ENCODE data around the gene SLC34A1. TPM values are rescaled to one million over a fixed set of nuclear protein-coding genes. Genes with fewer than 3 reads are reported as not detected.

SLC34A1 gene
- total RNA-seq, 2 experiments from 2014 or later = not detected

- CTCF ChIA-PET = interaction anchor here (1.0 to 2.3 kb wide), 5 partner anchors 10 to 56 kb away, joined by 3 to 8 read pairs (median 6); no protein-coding TSS in a partner anchor
- Mint-ChIP-seq H3K9me3 (no peaks in the 10 kb centered on the region), H3K36me3 (ENCODE audit: low read depth) (peaks cover 3% of the 10 kb centered on the region), H3K4me1 (ENCODE audit: low read depth) (peaks cover 42% of the 10 kb centered on the region), H3K27me3 (ENCODE audit: low read depth) (no peaks in the 10 kb centered on the region), H3K4me3 (no peak overlapping the region), H3K27ac (no peak overlapping the region)
- intact Hi-C loops (cut with micrococcal nuclease) = no loop called here
- no peak for DNase-seq
Observed at GRCh38 chr5:177346820-177347219, 37.4 kb upstream of the SLC34A1 start.

DNA sequence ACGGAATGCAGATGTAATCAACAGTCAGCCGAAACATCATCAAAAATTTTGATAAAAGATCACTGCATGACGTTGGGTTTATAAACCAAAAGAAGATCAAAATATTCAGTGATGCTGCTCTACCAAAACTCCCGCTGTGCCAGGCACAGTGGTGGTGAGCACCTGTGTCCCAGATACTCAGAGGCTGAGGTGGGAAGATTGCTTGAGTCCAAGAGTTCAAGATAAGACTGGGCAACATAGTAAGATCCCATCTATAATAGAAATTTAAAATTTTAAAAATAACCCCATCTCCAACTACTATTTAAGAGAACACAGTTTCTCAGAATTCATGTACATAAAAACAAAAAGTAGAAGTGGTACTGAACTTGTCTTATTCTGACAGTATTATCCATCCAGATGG, 36.5 kb upstream of the SLC34A1 start:
- intact Hi-C loops (cut with micrococcal nuclease) = no loop called here
- H3K36me3 Mint-ChIP-seq (ENCODE audit: low read depth) = peaks cover 3% of the 10 kb centered on the region

DNA sequence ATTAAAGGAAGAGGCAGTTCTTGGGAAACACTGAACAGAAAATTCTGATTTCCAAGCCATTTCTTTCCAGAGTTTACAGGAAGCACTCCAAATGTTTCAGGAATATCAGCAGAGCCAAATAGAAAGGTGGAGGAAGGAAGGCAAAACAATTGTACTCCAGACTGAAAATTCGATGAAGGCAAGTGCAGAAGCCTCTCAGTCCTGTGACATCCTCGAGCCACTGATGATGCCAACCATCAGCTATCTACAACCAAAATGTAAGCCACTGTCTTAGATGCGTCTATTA, 34.9 kb upstream of the SLC34A1 start:
- H3K4me1 Mint-ChIP-seq (ENCODE audit: low read depth) = peaks cover 37% of the 10 kb centered on the region
- no peak overlapping the region for H3K27ac Mint-ChIP-seq
- DNase-seq = no peak
- H3K9me3 Mint-ChIP-seq = no peaks in the 10 kb centered on the region
- peak overlapping the region; percentile 95 for H3K4me3 Mint-ChIP-seq
- CTCF ChIA-PET = interaction anchor here (1.0 to 1.8 kb wide), 5 partner anchors 31 to 152 kb away, joined by 3 to 8 read pairs (median 7); no protein-coding TSS in a partner anchor
- H3K27me3 Mint-ChIP-seq (ENCODE audit: low read depth) = no peaks in the 10 kb centered on the region
- intact Hi-C loops (cut with micrococcal nuclease) = no loop called here
- peaks cover 2% of the 10 kb centered on the region for H3K36me3 Mint-ChIP-seq (ENCODE audit: low read depth)

More for the DNA sequence above, 36.5 kb upstream of the SLC34A1 start:
- CTCF ChIA-PET = interaction anchor here (1.6 to 2.3 kb wide), 3 partner anchors 11 to 55 kb away, joined by 3 to 8 read pairs (median 6); no protein-coding TSS in a partner anchor
- Mint-ChIP-seq H3K27me3 (ENCODE audit: low read depth) (no peaks in the 10 kb centered on the region), H3K4me1 (ENCODE audit: low read depth) (peaks cover 42% of the 10 kb centered on the region), H3K27ac (no peak overlapping the region), H3K9me3 (no peaks in the 10 kb centered on the region), H3K4me3 (no peak overlapping the region)
- DNase-seq = no peak

GRCh38 chr5:177349762-177350161, 34.5 kb upstream of the SLC34A1 start:
- H3K36me3 Mint-ChIP-seq (ENCODE audit: low read depth) = peaks cover 2% of the 10 kb centered on the region

DNA sequence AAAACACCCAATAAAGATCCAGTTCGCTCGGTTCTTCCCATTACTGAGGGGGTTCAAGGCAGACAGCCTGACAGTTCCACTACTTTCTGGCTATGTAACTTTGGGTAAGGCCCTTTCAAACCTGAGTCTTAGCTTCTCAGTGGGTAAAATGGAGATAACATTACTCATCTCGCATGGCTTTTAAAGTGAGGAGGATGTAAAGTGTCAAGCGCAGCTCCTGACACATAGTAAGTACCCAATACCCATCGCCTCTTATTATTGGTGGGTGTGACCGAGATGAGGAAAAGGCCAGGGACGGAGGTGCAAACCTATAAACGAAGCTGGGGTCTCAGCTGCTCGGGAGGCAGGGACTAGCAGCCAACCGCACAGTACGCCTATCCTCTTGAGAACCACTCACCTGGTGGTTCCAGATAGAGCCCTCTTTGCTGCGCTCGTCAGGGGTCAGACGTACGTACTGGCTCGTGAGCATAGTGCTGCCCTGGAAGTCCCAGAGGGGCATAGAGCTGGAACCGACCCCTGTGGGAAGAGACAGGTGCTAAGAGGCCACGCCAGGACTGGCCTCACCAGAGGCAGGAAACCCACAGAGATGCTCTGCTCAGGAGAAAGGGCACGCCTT, 33.4 kb upstream of the SLC34A1 start:
- CTCF ChIA-PET = interaction anchor here (0.6 to 1.9 kb wide), 12 partner anchors 10 to 151 kb away, joined by 3 to 8 read pairs (median 4); no protein-coding TSS in a partner anchor
- peaks cover 6% of the 10 kb centered on the region for H3K9me3 Mint-ChIP-seq
- intact Hi-C loops (cut with micrococcal nuclease) = loop anchor here (1.0 to 5.0 kb wide), 5 partner anchors 12 to 75 kb away; partner anchors contain the start of gene GRK6
- H3K4me1 Mint-ChIP-seq (ENCODE audit: low read depth) = peaks cover 40% of the 10 kb centered on the region
- H3K36me3 Mint-ChIP-seq (ENCODE audit: low read depth) = peaks cover 2% of the 10 kb centered on the region
- peak overlapping the region; percentile 95 for H3K4me3 Mint-ChIP-seq
- H3K27me3 Mint-ChIP-seq (ENCODE audit: low read depth) = no peaks in the 10 kb centered on the region
- DNase-seq = no peak
- H3K27ac Mint-ChIP-seq = peak overlapping the region; percentile 100

More at GRCh38 chr5:177349762-177350161, 34.5 kb upstream of the SLC34A1 start:
- intact Hi-C loops (cut with micrococcal nuclease) = loop anchor here (2.0 to 5.0 kb wide), 2 partner anchors 37 to 38 kb away; no protein-coding TSS in a partner anchor
- no peaks in the 10 kb centered on the region for H3K27me3 Mint-ChIP-seq (ENCODE audit: low read depth)
- peak overlapping the region; percentile 95 for H3K4me3 Mint-ChIP-seq
- DNase-seq = no peak
- CTCF ChIA-PET = interaction anchor here (1.0 to 1.8 kb wide), 5 partner anchors 12 to 152 kb away, joined by 4 to 8 read pairs (median 7); no protein-coding TSS in a partner anchor
- peak overlapping the region; percentile 9 for H3K27ac Mint-ChIP-seq
- H3K9me3 Mint-ChIP-seq = no peaks in the 10 kb centered on the region
- H3K4me1 Mint-ChIP-seq (ENCODE audit: low read depth) = peaks cover 37% of the 10 kb centered on the region

DNA sequence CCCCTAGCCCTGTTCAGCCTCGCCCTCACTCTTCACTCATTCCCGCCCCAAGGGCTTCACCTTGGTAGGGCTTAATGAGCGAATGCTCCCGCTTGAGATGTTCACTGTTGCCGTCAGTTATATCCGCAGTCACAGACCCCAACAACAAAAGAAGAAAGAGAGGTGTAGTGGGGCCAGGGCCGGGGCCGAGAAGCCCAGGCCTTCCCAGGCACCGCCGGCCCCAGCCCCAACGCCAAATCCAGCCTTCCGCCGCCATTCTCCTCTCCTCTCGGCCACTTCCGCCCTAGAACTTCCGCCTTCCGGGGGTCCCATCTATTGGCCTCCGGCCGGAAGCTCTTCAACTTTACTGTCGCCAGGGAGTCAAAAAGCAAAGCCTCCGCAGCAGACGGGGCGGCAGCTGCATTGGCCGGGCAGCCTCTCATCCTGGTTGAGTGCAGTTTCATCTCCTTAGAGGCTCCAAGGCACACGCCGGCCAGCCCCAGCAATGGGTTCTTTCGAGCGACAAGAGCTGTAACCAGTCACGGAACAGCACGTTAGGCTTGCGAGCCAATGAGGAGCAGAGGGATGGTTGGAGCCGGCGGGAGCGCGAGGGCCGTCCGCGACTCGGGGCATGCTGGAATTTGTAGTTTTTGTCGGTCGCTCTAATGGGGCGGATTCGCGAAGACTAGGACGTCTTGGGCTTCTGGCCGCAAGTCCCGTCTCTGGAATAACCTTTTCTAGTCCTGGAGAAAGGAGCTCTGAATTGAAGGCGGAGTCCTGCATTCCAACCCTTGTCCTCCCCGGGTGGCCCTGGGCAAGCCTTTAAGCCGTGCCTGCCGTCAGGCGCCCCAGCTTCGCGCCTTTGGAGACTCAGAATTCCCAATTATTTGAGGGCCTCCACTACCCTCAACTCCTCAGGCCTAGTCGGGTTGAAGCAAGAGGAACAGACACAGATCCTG, 32.6 kb upstream of the SLC34A1 start, which contains the start of gene LMAN2:
Gene LMAN2, minus strand, starts transcription at position 277 of the 938 bp plus-strand sequence. Its CDS starts 21 bp downstream, at position 256.
- Mint-ChIP-seq H3K27me3 (ENCODE audit: low read depth) (no peaks in the 10 kb centered on the region), H3K9me3 (peaks cover 7% of the 10 kb centered on the region), H3K4me3 (peak within 1 kb of the TSS; percentile 95), H3K36me3 (ENCODE audit: low read depth) (peaks cover 2% of the 10 kb centered on the region), H3K4me1 (ENCODE audit: low read depth) (peaks cover 43% of the 10 kb centered on the region), H3K27ac (peak within 1 kb of the TSS; percentile 100)
- DNase-seq = peak; percentile 96
- intact Hi-C loops (cut with micrococcal nuclease) = loop anchor here (1.0 to 5.0 kb wide), 5 partner anchors 12 to 75 kb away; partner anchors contain the start of gene GRK6
- CTCF ChIA-PET = interaction anchor here (0.7 to 1.9 kb wide), 13 partner anchors 10 to 606 kb away, joined by 3 to 8 read pairs (median 3); no protein-coding TSS in a partner anchor

GRCh38 chr5:177353093-177353492, 31.1 kb upstream of the SLC34A1 start:
- no peak for DNase-seq
- no peaks in the 10 kb centered on the region for H3K36me3 Mint-ChIP-seq (ENCODE audit: low read depth)
- intact Hi-C loops (cut with micrococcal nuclease) = loop anchor here (5.0 kb wide), 1 partner anchor 34 kb away; no protein-coding TSS in a partner anchor
- CTCF ChIA-PET = interaction anchor here (0.9 to 1.2 kb wide), 2 partner anchors 14 to 38 kb away, joined by 3 read pairs; no protein-coding TSS in a partner anchor
- H3K9me3 Mint-ChIP-seq = peaks cover 7% of the 10 kb centered on the region
- peaks cover 42% of the 10 kb centered on the region for H3K4me1 Mint-ChIP-seq (ENCODE audit: low read depth)
- no peak overlapping the region for H3K4me3 Mint-ChIP-seq
- H3K27me3 Mint-ChIP-seq (ENCODE audit: low read depth) = no peaks in the 10 kb centered on the region
- H3K27ac Mint-ChIP-seq = no peak overlapping the region

DNA sequence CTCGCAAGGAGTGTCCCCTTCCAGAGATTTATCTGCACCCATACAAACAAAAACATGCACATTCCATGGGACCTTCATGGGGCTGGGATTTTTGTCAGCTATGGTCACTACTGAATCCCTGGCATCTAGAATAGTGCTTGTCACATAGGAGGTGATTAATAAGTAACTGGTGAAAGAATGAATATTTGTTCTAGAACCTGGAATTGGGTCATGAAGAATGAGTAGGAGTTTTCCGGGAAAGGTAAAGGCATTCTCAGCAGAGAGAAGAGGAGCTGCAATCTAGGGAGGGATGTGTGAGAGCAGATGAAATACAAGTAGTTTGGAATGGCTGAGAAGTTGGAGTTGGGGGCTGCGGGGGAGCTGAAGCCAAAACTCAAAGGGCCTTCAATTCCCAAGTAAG, 30.0 kb upstream of the SLC34A1 start:
- DNase-seq = no peak
- H3K4me3 Mint-ChIP-seq = no peak overlapping the region

DNA sequence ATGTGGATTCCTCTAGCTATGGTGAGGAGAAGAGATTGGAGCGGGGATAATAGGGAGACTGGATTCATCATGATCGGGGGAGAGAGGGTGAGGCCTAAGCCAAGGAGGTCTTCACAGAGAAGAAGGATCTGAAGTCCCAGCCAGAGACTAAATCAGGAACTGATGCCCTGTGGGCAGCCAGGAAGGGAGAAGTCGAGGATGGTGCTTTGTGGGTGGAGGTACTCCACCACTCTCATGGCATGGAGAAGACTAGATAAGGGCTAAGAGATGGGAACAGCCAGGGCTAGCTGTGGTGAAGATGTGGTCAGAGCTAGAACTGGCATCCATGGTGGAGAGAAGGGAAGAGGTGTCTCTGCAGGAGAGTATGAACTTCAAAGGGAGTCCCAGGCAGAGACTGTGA, 29.5 kb upstream of the SLC34A1 start:
- no peak overlapping the region for H3K27ac Mint-ChIP-seq
- peaks cover 7% of the 10 kb centered on the region for H3K9me3 Mint-ChIP-seq
- CTCF ChIA-PET = interaction anchor here (0.7 to 1.2 kb wide), 3 partner anchors 9 to 45 kb away, joined by 3 to 7 read pairs (median 6); no protein-coding TSS in a partner anchor
- H3K27me3 Mint-ChIP-seq (ENCODE audit: low read depth) = no peaks in the 10 kb centered on the region
- peaks cover 46% of the 10 kb centered on the region for H3K4me1 Mint-ChIP-seq (ENCODE audit: low read depth)
- intact Hi-C loops (cut with micrococcal nuclease) = loop anchor here (5.0 kb wide), 2 partner anchors 33 to 222 kb away; partner anchors contain the start of gene NSD1
- H3K36me3 Mint-ChIP-seq (ENCODE audit: low read depth) = no peaks in the 10 kb centered on the region
- no peak for DNase-seq
- no peak overlapping the region for H3K4me3 Mint-ChIP-seq

More for the DNA sequence above, 30.0 kb upstream of the SLC34A1 start:
- H3K36me3 Mint-ChIP-seq (ENCODE audit: low read depth) = no peaks in the 10 kb centered on the region
- peaks cover 7% of the 10 kb centered on the region for H3K9me3 Mint-ChIP-seq
- CTCF ChIA-PET = interaction anchor here (1.2 kb wide), 1 partner anchor 44 kb away, joined by 6 read pairs; no protein-coding TSS in a partner anchor
- no peak overlapping the region for H3K27ac Mint-ChIP-seq
- H3K27me3 Mint-ChIP-seq (ENCODE audit: low read depth) = no peaks in the 10 kb centered on the region
- intact Hi-C loops (cut with micrococcal nuclease) = loop anchor here (5.0 kb wide), 1 partner anchor 33 kb away; no protein-coding TSS in a partner anchor
- peaks cover 46% of the 10 kb centered on the region for H3K4me1 Mint-ChIP-seq (ENCODE audit: low read depth)

GRCh38 chr5:177355162-177355867, 28.9 kb upstream of the SLC34A1 start:
- CTCF ChIA-PET = interaction anchor here (0.7 to 1.2 kb wide), 4 partner anchors 8 to 45 kb away, joined by 3 to 7 read pairs (median 4); no protein-coding TSS in a partner anchor
- no peak for DNase-seq
- Mint-ChIP-seq H3K4me3 (no peak overlapping the region), H3K36me3 (ENCODE audit: low read depth) (no peaks in the 10 kb centered on the region), H3K9me3 (peaks cover 7% of the 10 kb centered on the region), H3K27ac (no peak overlapping the region), H3K27me3 (ENCODE audit: low read depth) (no peaks in the 10 kb centered on the region), H3K4me1 (ENCODE audit: low read depth) (peaks cover 46% of the 10 kb centered on the region)
- intact Hi-C loops (cut with micrococcal nuclease) = loop anchor here (5.0 kb wide), 1 partner anchor 223 kb away; the partner anchor contains the start of gene NSD1

DNA sequence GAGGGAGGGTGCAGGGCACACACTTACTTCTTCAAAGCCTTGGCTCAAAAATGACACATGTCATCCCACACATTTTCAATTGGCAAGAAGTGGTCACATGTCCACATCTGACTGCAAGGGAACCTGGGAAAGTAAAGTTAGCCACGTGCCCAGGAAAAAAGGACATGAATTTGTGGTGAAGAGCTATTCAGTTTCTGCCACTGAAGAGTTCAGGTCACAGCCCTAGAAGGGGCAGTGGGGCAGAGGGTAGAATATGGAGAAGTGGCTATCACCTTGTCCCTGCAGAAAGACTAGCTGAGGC, 28.4 kb upstream of the SLC34A1 start:
- H3K4me1 Mint-ChIP-seq (ENCODE audit: low read depth) = peaks cover 44% of the 10 kb centered on the region

More for the DNA sequence above, 28.4 kb upstream of the SLC34A1 start:
- DNase-seq = no peak
- H3K36me3 Mint-ChIP-seq (ENCODE audit: low read depth) = no peaks in the 10 kb centered on the region
- no peak overlapping the region for H3K27ac Mint-ChIP-seq
- CTCF ChIA-PET = interaction anchor here (1.0 kb wide), 2 partner anchors 8 to 15 kb away, joined by 3 to 7 read pairs; no protein-coding TSS in a partner anchor
- no peak overlapping the region for H3K4me3 Mint-ChIP-seq
- H3K9me3 Mint-ChIP-seq = peaks cover 7% of the 10 kb centered on the region
- intact Hi-C loops (cut with micrococcal nuclease) = loop anchor here (5.0 kb wide), 1 partner anchor 224 kb away; the partner anchor contains the start of gene NSD1
- no peaks in the 10 kb centered on the region for H3K27me3 Mint-ChIP-seq (ENCODE audit: low read depth)
